HepG2 (cell line): ENCODE results near the gene CA14. TPM values are rescaled to one million over a fixed set of nuclear protein-coding genes. Genes with fewer than 3 reads are reported as not detected.
A peak's percentile ranks its signal among the peaks of the same experiment; 100 is the strongest.

Experiments used
- FOXA3 ChIP-seq: IDR thresholded peaks from 2 replicates; pipeline ENCODE4 v1.6.1; 2016; ENCODE audit warnings: missing genetic modification reagents, missing compliant biosample characterization
- HDAC2 ChIP-seq: sonication (generic); formaldehyde crosslinking; IDR thresholded peaks from 2 replicates; pipeline ENCODE4 v1.4.0; 2020; ENCODE audit warnings: missing genetic modification reagents
- HNF4G ChIP-seq, 2 experiments: sonication (generic) in 1 of 2; formaldehyde crosslinking in 1 of 2; IDR thresholded peaks; 2 replicates each; pipeline versions ENCODE4 v1.4.0 to v1.6.1; 2011 to 2020; ENCODE audit warnings: borderline replicate concordance in 2 of 2, low read depth in 2 of 2, mild to moderate bottlenecking in 2 of 2, low read length in 1 of 2, missing genetic modification reagents in 1 of 2, moderate library complexity in 1 of 2
- PAWR ChIP-seq: sonication (generic); formaldehyde crosslinking; IDR thresholded peaks from 2 replicates; pipeline ENCODE4 v1.4.0; 2020; ENCODE audit warnings: missing genetic modification reagents, mild to moderate bottlenecking, borderline replicate concordance
- TEAD3 ChIP-seq: optimal IDR thresholded peaks from 2 replicates; pipeline ENCODE3; 2016; ENCODE audit warnings: borderline replicate concordance
- ZIK1 ChIP-seq: sonication (generic); formaldehyde crosslinking; IDR thresholded peaks from 2 replicates; pipeline ENCODE4 v1.5.0; 2020; ENCODE audit warnings: mild to moderate bottlenecking, low read depth, missing genetic modification reagents, borderline replicate concordance
- ZNF180 ChIP-seq: sonication (generic); formaldehyde crosslinking; IDR thresholded peaks from 2 replicates; pipeline ENCODE4 v1.4.0; 2020; ENCODE audit warnings: low read depth, missing genetic modification reagents, borderline replicate concordance
- ZNF235 ChIP-seq: sonication (generic); formaldehyde crosslinking; IDR thresholded peaks from 2 replicates; pipeline ENCODE4 v1.8.1; 2023; ENCODE audit warnings: mild to moderate bottlenecking, missing genetic modification reagents, borderline replicate concordance
- polyA plus RNA-seq, 8 experiments: library from polyadenylated mRNA; depleted of rRNA in 3 of 8; stranded (reverse) in 7 of 8; unstranded in 1 of 8; fragments of >200 nt; fragmentation: Illumina TruSeq in 4 of 8; extraction: Trizol in 4 of 8; gene quantifications; 2 replicates each; pipeline versions ENCODE4 v1.2.1 to v1.2.3, GENCODE V29; 2011 to 2016; ENCODE audit warnings: low read depth in 4 of 8, missing spikeins in 1 of 8, mixed read lengths in 1 of 8; ENCODE audit not compliant: insufficient read depth in 1 of 8
- total RNA-seq, 5 experiments: library from RNA; depleted of rRNA; stranded (reverse); fragments of >200 nt; fragmentation: Illumina TruSeq; extraction: Trizol; gene quantifications; 2 replicates each; pipeline ENCODE4 v1.2.3, GENCODE V29; 2016; ENCODE audit warnings: low read depth in 1 of 5
- TF ChIP-seq, protein P1 (sequence below): sonication (generic); formaldehyde crosslinking; IDR thresholded peaks from 2 replicates; pipeline ENCODE4 v1.5.0; 2020; ENCODE audit warnings: missing genetic modification reagents
- TF ChIP-seq, protein P2 (sequence below): sonication (generic); formaldehyde crosslinking; IDR thresholded peaks from 2 replicates; pipeline ENCODE4 v1.5.0; 2020; ENCODE audit warnings: mild to moderate bottlenecking, missing genetic modification reagents
- TF ChIP-seq, protein P3 (sequence below): sonication (generic); formaldehyde crosslinking; IDR thresholded peaks from 2 replicates; pipeline ENCODE4 v1.9.0; 2021; ENCODE audit warnings: missing genetic modification reagents, mild to moderate bottlenecking, borderline replicate concordance
- TF ChIP-seq, protein P4 (sequence below): sonication (generic); formaldehyde crosslinking; IDR thresholded peaks from 2 replicates; pipeline ENCODE4 v1.5.0; 2020; ENCODE audit warnings: missing genetic modification reagents, mild to moderate bottlenecking, borderline replicate concordance

CA14 gene
- total and polyA plus RNA-seq, 2 of the 13 experiments (the other 11 are each of a cell fraction or from before 2014, with no cell fraction given) = 2.4 to 8.5 TPM

DNA sequence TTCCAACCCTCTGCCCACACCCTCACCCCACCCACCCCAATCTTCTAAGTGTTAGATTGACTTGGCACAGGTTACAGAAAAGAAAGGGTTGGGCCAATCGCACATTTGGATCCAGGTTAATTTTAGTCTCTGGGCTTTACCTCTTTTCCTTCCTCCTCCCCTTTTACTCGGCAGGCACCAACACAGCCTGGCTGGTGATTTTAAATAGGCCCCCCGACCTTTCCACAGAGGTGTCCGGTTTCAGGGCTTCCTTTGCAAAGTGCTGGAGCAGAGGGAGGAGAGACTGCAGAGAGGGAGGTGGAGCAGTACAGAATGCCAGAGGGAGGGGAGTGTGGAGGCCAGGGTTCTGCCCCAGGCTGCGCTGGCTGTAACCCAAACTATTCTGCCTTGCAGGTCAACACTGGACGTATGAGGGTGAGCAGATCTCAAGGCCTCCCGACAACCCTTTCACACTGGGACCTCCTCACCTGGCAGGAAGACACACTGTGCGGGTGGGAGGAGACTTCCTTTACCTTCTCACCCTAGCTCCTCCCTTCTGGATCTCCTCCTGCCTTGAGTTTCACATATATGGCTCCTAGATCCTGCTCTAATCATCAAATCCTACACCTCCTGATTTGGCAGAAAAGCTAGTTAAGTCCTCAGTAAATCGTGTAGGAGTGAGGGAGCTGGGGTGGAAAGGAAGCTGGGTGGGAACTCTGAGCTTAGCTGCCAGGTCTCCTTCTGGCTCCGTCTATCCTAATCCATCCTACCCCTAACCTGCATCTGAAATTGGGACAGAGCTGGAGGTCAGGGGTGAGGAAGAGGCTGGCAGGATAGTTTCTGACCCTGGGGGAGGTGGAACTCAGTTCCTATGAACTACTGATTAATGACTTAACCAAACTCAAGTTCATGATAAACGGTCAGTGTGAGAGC, 2.4 kb downstream of the CA14 start (continued):
- TF ChIP-seq ZNF235 (CRISPR knock-in tag) (no peak), FOXA3 (CRISPR knock-in tag) (0 out of 2 replicates have a peak, but pooled peaks have one; percentile 24), ZNF180 (no peak), TEAD3 (CRISPR knock-in tag) (peak; percentile 47), HNF4G (IDR thresholded peaks at IDR 0.05; ENCODE audit: borderline replicate concordance, low read depth, low read length) (no peak), HNF4G (CRISPR knock-in tag; IDR thresholded peaks at IDR 0.05; ENCODE audit: borderline replicate concordance, low read depth) (no peak), PAWR (CRISPR knock-in tag) (no peak), HDAC2 (CRISPR knock-in tag) (no peak; the same call in 1 of the 2 replicates), ZIK1 (CRISPR knock-in tag) (no peak)
- TF ChIP-seq, protein P1, sequence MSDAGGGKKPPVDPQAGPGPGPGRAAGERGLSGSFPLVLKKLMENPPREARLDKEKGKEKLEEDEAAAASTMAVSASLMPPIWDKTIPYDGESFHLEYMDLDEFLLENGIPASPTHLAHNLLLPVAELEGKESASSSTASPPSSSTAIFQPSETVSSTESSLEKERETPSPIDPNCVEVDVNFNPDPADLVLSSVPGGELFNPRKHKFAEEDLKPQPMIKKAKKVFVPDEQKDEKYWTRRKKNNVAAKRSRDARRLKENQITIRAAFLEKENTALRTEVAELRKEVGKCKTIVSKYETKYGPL = no peak
- TF ChIP-seq, protein P2, sequence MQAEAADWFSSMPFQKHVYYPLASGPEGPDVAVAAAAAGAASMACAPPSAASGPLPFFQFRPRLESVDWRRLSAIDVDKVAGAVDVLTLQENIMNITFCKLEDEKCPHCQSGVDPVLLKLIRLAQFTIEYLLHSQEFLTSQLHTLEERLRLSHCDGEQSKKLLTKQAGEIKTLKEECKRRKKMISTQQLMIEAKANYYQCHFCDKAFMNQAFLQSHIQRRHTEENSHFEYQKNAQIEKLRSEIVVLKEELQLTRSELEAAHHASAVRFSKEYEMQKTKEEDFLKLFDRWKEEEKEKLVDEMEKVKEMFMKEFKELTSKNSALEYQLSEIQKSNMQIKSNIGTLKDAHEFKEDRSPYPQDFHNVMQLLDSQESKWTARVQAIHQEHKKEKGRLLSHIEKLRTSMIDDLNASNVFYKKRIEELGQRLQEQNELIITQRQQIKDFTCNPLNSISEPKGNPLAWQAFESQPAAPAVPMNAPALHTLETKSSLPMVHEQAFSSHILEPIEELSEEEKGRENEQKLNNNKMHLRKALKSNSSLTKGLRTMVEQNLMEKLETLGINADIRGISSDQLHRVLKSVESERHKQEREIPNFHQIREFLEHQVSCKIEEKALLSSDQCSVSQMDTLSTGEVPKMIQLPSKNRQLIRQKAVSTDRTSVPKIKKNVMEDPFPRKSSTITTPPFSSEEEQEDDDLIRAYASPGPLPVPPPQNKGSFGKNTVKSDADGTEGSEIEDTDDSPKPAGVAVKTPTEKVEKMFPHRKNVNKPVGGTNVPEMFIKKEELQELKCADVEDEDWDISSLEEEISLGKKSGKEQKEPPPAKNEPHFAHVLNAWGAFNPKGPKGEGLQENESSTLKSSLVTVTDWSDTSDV (CRISPR knock-in tag) = no peak
- TF ChIP-seq, protein P3, sequence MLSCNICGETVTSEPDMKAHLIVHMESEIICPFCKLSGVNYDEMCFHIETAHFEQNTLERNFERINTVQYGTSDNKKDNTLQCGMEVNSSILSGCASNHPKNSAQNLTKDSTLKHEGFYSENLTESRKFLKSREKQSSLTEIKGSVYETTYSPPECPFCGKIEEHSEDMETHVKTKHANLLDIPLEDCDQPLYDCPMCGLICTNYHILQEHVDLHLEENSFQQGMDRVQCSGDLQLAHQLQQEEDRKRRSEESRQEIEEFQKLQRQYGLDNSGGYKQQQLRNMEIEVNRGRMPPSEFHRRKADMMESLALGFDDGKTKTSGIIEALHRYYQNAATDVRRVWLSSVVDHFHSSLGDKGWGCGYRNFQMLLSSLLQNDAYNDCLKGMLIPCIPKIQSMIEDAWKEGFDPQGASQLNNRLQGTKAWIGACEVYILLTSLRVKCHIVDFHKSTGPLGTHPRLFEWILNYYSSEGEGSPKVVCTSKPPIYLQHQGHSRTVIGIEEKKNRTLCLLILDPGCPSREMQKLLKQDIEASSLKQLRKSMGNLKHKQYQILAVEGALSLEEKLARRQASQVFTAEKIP (CRISPR knock-in tag) = no peak
- TF ChIP-seq, protein P4, sequence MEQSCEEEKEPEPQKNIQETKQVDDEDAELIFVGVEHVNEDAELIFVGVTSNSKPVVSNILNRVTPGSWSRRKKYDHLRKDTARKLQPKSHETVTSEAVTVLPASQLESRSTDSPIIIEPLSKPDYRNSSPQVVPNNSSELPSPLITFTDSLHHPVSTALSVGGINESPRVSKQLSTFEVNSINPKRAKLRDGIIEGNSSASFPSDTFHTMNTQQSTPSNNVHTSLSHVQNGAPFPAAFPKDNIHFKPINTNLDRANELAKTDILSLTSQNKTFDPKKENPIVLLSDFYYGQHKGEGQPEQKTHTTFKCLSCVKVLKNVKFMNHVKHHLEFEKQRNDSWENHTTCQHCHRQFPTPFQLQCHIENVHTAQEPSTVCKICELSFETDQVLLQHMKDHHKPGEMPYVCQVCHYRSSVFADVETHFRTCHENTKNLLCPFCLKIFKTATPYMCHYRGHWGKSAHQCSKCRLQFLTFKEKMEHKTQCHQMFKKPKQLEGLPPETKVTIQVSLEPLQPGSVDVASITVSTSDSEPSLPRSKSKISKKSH (CRISPR knock-in tag) = no peak
